A549 treated with GW870086 at 1 μM for 4 hours (cell line): Measurements from ENCODE around the gene TMEM161B. TPM values are rescaled to one million over a fixed set of nuclear protein-coding genes. Genes with fewer than 3 reads are reported as not detected.

Experiments used
- total RNA-seq: library from RNA; stranded (reverse); fragments of 200-300 nt; extraction: Qiagen RNA extraction; gene quantifications from 5 replicates; pipeline ENCODE4 v1.2.3, GENCODE V29; 2022; ENCODE audit warnings: low read depth

TMEM161B gene
- total RNA-seq, result 6.2 to 10.3 TPM (median 9.0 TPM) in 5 replicates

GRCh38 chr5:88268385-88269184 lies at the start of gene TMEM161B:
Gene TMEM161B (minus strand): TSS chr5:88268845. CDS start chr5:88268723, 122 bp downstream.

